ENCODE data around the gene ITGA8. TPM values are rescaled to one million over a fixed set of nuclear protein-coding genes. Genes with fewer than 3 reads are reported as not detected.
"Not testable (repeated sequence)": the region's sequence is repeated elsewhere in the genome, so short reads cannot be mapped to it uniquely, and the experiment has no call there.

Gene ITGA8
- polyA plus RNA-seq, 2 donors: 2.5 to 3.6 TPM

DNA sequence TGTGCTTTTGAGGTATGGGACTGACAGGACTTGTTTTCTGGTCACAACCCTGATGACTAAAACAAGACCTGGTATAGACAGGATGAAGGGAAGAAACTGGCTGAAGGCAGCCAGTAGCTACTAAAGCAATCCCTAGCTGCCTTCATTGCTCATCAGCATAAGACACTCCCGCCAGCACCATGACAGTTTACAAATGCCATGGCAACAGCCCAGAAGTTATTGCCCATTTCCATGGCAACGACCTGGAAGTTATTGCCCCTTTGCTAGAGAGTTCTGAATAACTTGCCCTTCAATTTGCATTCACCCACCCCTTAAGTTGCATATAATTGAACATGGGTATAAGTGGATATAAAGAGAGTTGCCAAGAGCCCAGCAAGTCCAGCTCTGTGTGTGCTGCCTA, 179.0 kb downstream of the ITGA8 start:
- 66 to 71% methylated on average over 2 of the region's 2 CpGs for WGBS, 2 donors

GRCh38 chr10:15539262-15539661, 180.5 kb downstream of the ITGA8 start:
- Histone ChIP-seq H3K27ac (ENCODE audit: low read depth in 2 of 2, low read length in 1 of 2) (no peak overlapping the region), H3K27me3 (ENCODE audit: control insufficient read depth in 1 of 2, insufficient read depth in 2 of 2, low read length in 2 of 2) (no peaks in the 10 kb centered on the region), H3K4me1 (ENCODE audit: control insufficient read depth in 2 of 2, insufficient read depth in 2 of 2, low read length in 1 of 2) (no peaks in the 10 kb centered on the region), H3K4me3 (ENCODE audit: low read depth in 1 of 2, low read length in 2 of 2) (no peak overlapping the region), H3K9me3 (ENCODE audit: control insufficient read depth in 2 of 2, insufficient read depth in 1 of 2, low read depth in 1 of 2, low read length in 1 of 2) (peaks cover 0 to 2% of the 10 kb centered on the region in 2 donors), H3K36me3 (ENCODE audit: control insufficient read depth in 2 of 2, insufficient read depth in 2 of 2, low read length in 1 of 2) (no peaks in the 10 kb centered on the region)
- WGBS, 2 donors: 81 to 82% methylated on average over 1 of the region's 1 CpG

More for the DNA sequence above, 179.0 kb downstream of the ITGA8 start:
- Histone ChIP-seq H3K27me3 (ENCODE audit: control insufficient read depth in 1 of 2, insufficient read depth in 2 of 2, low read length in 2 of 2) (no peaks in the 10 kb centered on the region), H3K36me3 (ENCODE audit: control insufficient read depth in 2 of 2, insufficient read depth in 2 of 2, low read length in 1 of 2) (no peaks in the 10 kb centered on the region), H3K4me1 (ENCODE audit: control insufficient read depth in 2 of 2, insufficient read depth in 2 of 2, low read length in 1 of 2) (no peaks in the 10 kb centered on the region), H3K27ac (ENCODE audit: low read depth in 2 of 2, low read length in 1 of 2) (no peak overlapping the region), H3K9me3 (ENCODE audit: control insufficient read depth in 2 of 2, insufficient read depth in 1 of 2, low read depth in 1 of 2, low read length in 1 of 2) (peaks cover 0 to 2% of the 10 kb centered on the region in 2 donors), H3K4me3 (ENCODE audit: low read depth in 1 of 2, low read length in 2 of 2) (no peak overlapping the region)

GRCh38 chr10:15534928-15535538, 184.7 kb downstream of the ITGA8 start:
- 95% methylated on average over 27 to 30 of the region's 31 CpGs for WGBS, 2 donors
- H3K27ac ChIP-seq (ENCODE audit: low read depth in 2 of 2, low read length in 1 of 2): not testable (repeated sequence)

GRCh38 chr10:15531927-15532722, 187.6 kb downstream of the ITGA8 start:
- Histone ChIP-seq H3K27ac (ENCODE audit: low read depth in 2 of 2, low read length in 1 of 2) (no peak overlapping the region), H3K4me1 (ENCODE audit: control insufficient read depth in 2 of 2, insufficient read depth in 2 of 2, low read length in 1 of 2) (no peaks in the 10 kb centered on the region), H3K4me3 (ENCODE audit: low read depth in 1 of 2, low read length in 2 of 2) (no peak overlapping the region), H3K9me3 (ENCODE audit: control insufficient read depth in 2 of 2, insufficient read depth in 1 of 2, low read depth in 1 of 2, low read length in 1 of 2) (no peaks in the 10 kb centered on the region), H3K36me3 (ENCODE audit: control insufficient read depth in 2 of 2, insufficient read depth in 2 of 2, low read length in 1 of 2) (no peaks in the 10 kb centered on the region), H3K27me3 (ENCODE audit: control insufficient read depth in 1 of 2, insufficient read depth in 2 of 2, low read length in 2 of 2) (no peaks in the 10 kb centered on the region)
- WGBS, 2 donors: 80 to 83% methylated on average over 13 of the region's 13 CpGs

More at GRCh38 chr10:15534928-15535538, 184.7 kb downstream of the ITGA8 start:
- H3K36me3 ChIP-seq (ENCODE audit: control insufficient read depth in 2 of 2, insufficient read depth in 2 of 2, low read length in 1 of 2); H3K9me3 ChIP-seq (ENCODE audit: control insufficient read depth in 2 of 2, insufficient read depth in 1 of 2, low read depth in 1 of 2, low read length in 1 of 2); H3K27me3 ChIP-seq (ENCODE audit: control insufficient read depth in 1 of 2, insufficient read depth in 2 of 2, low read length in 2 of 2); H3K4me1 ChIP-seq (ENCODE audit: control insufficient read depth in 2 of 2, insufficient read depth in 2 of 2, low read length in 1 of 2); H3K4me3 ChIP-seq (ENCODE audit: low read depth in 1 of 2, low read length in 2 of 2): not testable (repeated sequence)

DNA sequence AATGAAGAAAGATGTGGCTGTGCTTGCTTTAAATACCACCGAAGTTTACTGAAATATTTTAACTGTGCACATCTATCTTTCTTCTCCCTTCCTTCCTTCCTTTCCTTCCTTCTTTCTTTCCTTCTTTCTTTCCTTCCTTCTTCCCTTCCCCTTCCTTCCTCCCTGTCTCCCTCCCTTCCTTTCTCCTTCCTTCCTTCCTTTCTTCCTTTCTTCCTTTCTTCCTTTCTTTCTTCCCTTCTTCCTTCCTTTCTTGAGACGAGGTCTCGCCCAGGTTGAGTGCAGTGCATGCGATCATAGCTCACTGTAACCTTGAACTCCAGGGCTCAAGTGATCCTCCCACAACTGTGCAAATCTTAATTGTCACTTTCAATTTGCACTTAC, 190.9 kb downstream of the ITGA8 start:
- Histone ChIP-seq H3K36me3 (ENCODE audit: control insufficient read depth in 2 of 2, insufficient read depth in 2 of 2, low read length in 1 of 2) (no peaks in the 10 kb centered on the region), H3K27ac (ENCODE audit: low read depth in 2 of 2, low read length in 1 of 2) (no peak overlapping the region), H3K4me3 (ENCODE audit: low read depth in 1 of 2, low read length in 2 of 2) (no peak overlapping the region), H3K4me1 (ENCODE audit: control insufficient read depth in 2 of 2, insufficient read depth in 2 of 2, low read length in 1 of 2) (no peaks in the 10 kb centered on the region), H3K27me3 (ENCODE audit: control insufficient read depth in 1 of 2, insufficient read depth in 2 of 2, low read length in 2 of 2) (no peaks in the 10 kb centered on the region), H3K9me3 (ENCODE audit: control insufficient read depth in 2 of 2, insufficient read depth in 1 of 2, low read depth in 1 of 2, low read length in 1 of 2) (no peaks in the 10 kb centered on the region)
- WGBS, 2 donors: 84 to 88% methylated on average over 4 of the region's 4 CpGs

DNA sequence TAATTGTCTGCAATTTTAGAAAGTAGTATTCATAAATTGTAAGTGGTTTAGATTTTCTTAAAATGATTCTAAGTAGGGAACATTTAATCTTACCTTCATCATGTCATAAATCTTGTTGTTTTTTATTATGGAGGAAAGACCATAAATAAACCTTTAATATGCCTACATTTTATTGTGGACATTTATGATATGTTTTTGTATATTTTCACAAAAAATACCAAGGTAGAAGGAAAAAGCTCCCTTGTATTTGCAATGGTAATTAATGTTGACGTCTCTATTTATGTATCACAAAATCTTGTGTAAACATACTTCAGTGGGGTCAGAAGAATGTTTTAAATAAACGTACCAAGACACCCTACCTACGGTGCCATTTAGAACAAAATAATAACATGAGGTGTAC, 193.0 kb downstream of the ITGA8 start:
- Histone ChIP-seq H3K9me3 (ENCODE audit: control insufficient read depth in 2 of 2, insufficient read depth in 1 of 2, low read depth in 1 of 2, low read length in 1 of 2) (no peaks in the 10 kb centered on the region), H3K27ac (ENCODE audit: low read depth in 2 of 2, low read length in 1 of 2) (no peak overlapping the region), H3K4me3 (ENCODE audit: low read depth in 1 of 2, low read length in 2 of 2) (no peak overlapping the region), H3K27me3 (ENCODE audit: control insufficient read depth in 1 of 2, insufficient read depth in 2 of 2, low read length in 2 of 2) (no peaks in the 10 kb centered on the region), H3K36me3 (ENCODE audit: control insufficient read depth in 2 of 2, insufficient read depth in 2 of 2, low read length in 1 of 2) (no peaks in the 10 kb centered on the region), H3K4me1 (ENCODE audit: control insufficient read depth in 2 of 2, insufficient read depth in 2 of 2, low read length in 1 of 2) (no peaks in the 10 kb centered on the region)
- WGBS, 2 donors: 26 to 29% methylated on average over 3 of the region's 3 CpGs

GRCh38 chr10:15521328-15521903, 198.3 kb downstream of the ITGA8 start:
- Histone ChIP-seq H3K27me3 (ENCODE audit: control insufficient read depth in 1 of 2, insufficient read depth in 2 of 2, low read length in 2 of 2) (no peaks in the 10 kb centered on the region), H3K27ac (ENCODE audit: low read depth in 2 of 2, low read length in 1 of 2) (no peak overlapping the region)
- 80 to 82% methylated on average over 11 of the region's 11 CpGs for WGBS, 2 donors

DNA sequence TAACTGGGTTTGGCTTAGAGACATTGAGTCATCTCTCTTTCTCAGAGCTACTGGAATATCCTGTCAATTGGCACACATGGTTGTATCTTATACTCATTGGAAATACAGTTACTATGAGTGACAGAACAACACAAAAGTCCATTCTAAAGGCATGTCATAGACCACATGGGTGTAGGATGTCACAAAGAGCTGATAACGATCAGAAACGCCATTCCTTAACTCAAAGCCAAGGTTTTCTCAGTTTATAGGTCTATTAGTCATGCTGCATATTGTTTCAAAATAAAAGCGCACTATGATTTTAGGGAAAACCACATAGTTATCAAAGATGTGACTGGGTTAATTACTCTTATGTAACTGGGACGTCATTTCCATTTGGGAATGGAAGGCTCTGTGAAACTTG, 201.5 kb downstream of the ITGA8 start:
- Histone ChIP-seq H3K36me3 (ENCODE audit: control insufficient read depth in 2 of 2, insufficient read depth in 2 of 2, low read length in 1 of 2) (no peaks in the 10 kb centered on the region), H3K27ac (ENCODE audit: low read depth in 2 of 2, low read length in 1 of 2) (no peak overlapping the region), H3K4me1 (ENCODE audit: control insufficient read depth in 2 of 2, insufficient read depth in 2 of 2, low read length in 1 of 2) (no peaks in the 10 kb centered on the region), H3K9me3 (ENCODE audit: control insufficient read depth in 2 of 2, insufficient read depth in 1 of 2, low read depth in 1 of 2, low read length in 1 of 2) (no peaks in the 10 kb centered on the region), H3K27me3 (ENCODE audit: control insufficient read depth in 1 of 2, insufficient read depth in 2 of 2, low read length in 2 of 2) (no peaks in the 10 kb centered on the region), H3K4me3 (ENCODE audit: low read depth in 1 of 2, low read length in 2 of 2) (no peak overlapping the region)
- 55 to 62% methylated on average over 4 of the region's 4 CpGs for WGBS, 2 donors

More at GRCh38 chr10:15521328-15521903, 198.3 kb downstream of the ITGA8 start:
- H3K9me3 ChIP-seq (ENCODE audit: control insufficient read depth in 2 of 2, insufficient read depth in 1 of 2, low read depth in 1 of 2, low read length in 1 of 2): no peaks in the 10 kb centered on the region
- no peaks in the 10 kb centered on the region for H3K36me3 ChIP-seq (ENCODE audit: control insufficient read depth in 2 of 2, insufficient read depth in 2 of 2, low read length in 1 of 2)
- H3K4me3 ChIP-seq (ENCODE audit: low read depth in 1 of 2, low read length in 2 of 2): no peak overlapping the region
- H3K4me1 ChIP-seq (ENCODE audit: control insufficient read depth in 2 of 2, insufficient read depth in 2 of 2, low read length in 1 of 2): no peaks in the 10 kb centered on the region

DNA sequence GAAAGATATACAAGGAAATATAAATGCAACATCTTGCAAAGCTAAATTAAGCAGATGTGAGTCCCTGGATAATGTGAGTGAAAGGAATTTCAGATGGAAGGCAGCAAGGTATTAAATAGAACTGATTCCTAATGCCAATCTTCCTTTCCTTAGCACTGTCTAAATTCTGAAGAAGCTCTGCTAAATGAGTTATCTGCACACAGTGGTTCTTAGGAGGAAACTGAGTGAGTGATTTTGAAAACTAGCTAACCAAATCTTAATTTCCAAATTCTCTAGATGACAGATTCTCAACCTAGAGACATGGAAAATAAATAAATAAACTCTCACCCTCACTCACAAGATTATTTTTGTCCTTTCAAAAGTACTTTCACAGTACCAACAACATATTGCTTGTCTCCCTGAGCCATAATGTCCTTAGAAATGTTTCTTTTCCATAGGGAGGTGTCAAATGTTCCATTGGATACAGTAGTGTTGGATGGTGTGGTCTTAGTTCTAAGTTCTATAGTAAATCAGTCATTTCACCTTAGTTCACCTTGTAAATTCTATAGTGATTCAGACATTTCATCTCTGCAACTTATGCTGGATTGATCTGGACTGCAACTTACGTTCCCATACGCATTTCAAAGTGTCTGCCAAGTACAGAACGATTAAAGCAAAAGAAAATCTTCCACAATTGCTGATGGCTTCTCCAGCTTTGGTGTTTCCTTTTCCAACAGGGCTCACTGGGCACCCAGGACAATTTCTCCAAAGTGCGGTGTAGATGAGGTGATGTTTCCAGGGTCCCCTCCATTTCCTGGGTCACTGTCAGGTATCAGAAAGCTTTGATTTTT, 203.3 kb downstream of the ITGA8 start:
- H3K4me1 ChIP-seq (ENCODE audit: control insufficient read depth in 2 of 2, insufficient read depth in 2 of 2, low read length in 1 of 2): no peaks in the 10 kb centered on the region
- no peaks in the 10 kb centered on the region for H3K9me3 ChIP-seq (ENCODE audit: control insufficient read depth in 2 of 2, insufficient read depth in 1 of 2, low read depth in 1 of 2, low read length in 1 of 2)
- no peaks in the 10 kb centered on the region for H3K27me3 ChIP-seq (ENCODE audit: control insufficient read depth in 1 of 2, insufficient read depth in 2 of 2, low read length in 2 of 2)
- H3K27ac ChIP-seq (ENCODE audit: low read depth in 2 of 2, low read length in 1 of 2): no peak overlapping the region
- H3K4me3 ChIP-seq (ENCODE audit: low read depth in 1 of 2, low read length in 2 of 2): no peak overlapping the region
- 85 to 88% methylated on average over 4 of the region's 4 CpGs for WGBS, 2 donors
- H3K36me3 ChIP-seq (ENCODE audit: control insufficient read depth in 2 of 2, insufficient read depth in 2 of 2, low read length in 1 of 2): no peaks in the 10 kb centered on the region

Data from esophagus (tissue), 2 donors.